Cardiac septum (tissue), 1 donor: ENCODE results near the gene SCIN. TPM values are rescaled to one million over a fixed set of nuclear protein-coding genes. Genes with fewer than 3 reads are reported as not detected.
"Not testable (repeated sequence)": the region's sequence is repeated elsewhere in the genome, so short reads cannot be mapped to it uniquely, and the experiment has no call there.

Experiments used
- DNase-seq: peaks from one replicate; pipeline ENCODE4 v3.0.0-alpha.2; 2020; ENCODE audit warnings: low spot score
- intact Hi-C: fragments of 100-400 bp; cut with DNase I; formaldehyde crosslinking; loops from one replicate; pipeline ENCODE4 v1.14.0; 2022
- total RNA-seq: library from RNA; stranded (reverse); fragmentation: NEBNext Ultra II Directional; extraction: Animal tissue kit (Norgen Biotek cat#: 25700); gene quantifications from one replicate; pipeline ENCODE4 v1.2.1, GENCODE V29; 2021
- donor health status: DM: no; HTN: no; CAD: no.

SCIN gene
- total RNA-seq, 1 donor from 2014 or later = not detected

- intact Hi-C loops = no loop called here
These were observed 70.0 kb downstream of the SCIN start for GRCh38 chr7:12640299-12641096.

GRCh38 chr7:12641196-12641595 is 70.7 kb downstream of the SCIN start:
- DNase-seq = no peak
- intact Hi-C loops = no loop called here

More at GRCh38 chr7:12640299-12641096, 70.0 kb downstream of the SCIN start:
- DNase-seq = no peak

- DNase-seq = no peak
- intact Hi-C loops = no loop called here
These were observed 72.0 kb downstream of the SCIN start for GRCh38 chr7:12642508-12642907.

GRCh38 chr7:12643001-12643643 is 72.6 kb downstream of the SCIN start:
- DNase-seq = no peak
- intact Hi-C loops = no loop called here

GRCh38 chr7:12643644-12644043 is 73.1 kb downstream of the SCIN start:
- intact Hi-C loops = no loop called here
- DNase-seq = no peak

GRCh38 chr7:12645212-12645611 is 74.7 kb downstream of the SCIN start:
- DNase-seq, intact Hi-C loops: not testable (repeated sequence)

- intact Hi-C loops = no loop called here
These were observed 75.6 kb downstream of the SCIN start for GRCh38 chr7:12646139-12646538.

GRCh38 chr7:12647364-12648219 is 77.1 kb downstream of the SCIN start:
- intact Hi-C loops = no loop called here
- no peak for DNase-seq

More at GRCh38 chr7:12646139-12646538, 75.6 kb downstream of the SCIN start:
- DNase-seq = no peak

GRCh38 chr7:12648704-12649261 is 78.3 kb downstream of the SCIN start:
- DNase-seq = no peak
- intact Hi-C loops = no loop called here

- intact Hi-C loops = no loop called here
- DNase-seq = no peak
These were observed 78.8 kb downstream of the SCIN start for GRCh38 chr7:12649348-12649747.

- intact Hi-C loops = no loop called here
- no peak for DNase-seq
These were observed 79.6 kb downstream of the SCIN start for GRCh38 chr7:12650080-12650479.

- DNase-seq = no peak
- intact Hi-C loops = no loop called here
These were observed 82.6 kb downstream of the SCIN start for GRCh38 chr7:12653110-12653509.

GRCh38 chr7:12653518-12653917 is 83.0 kb downstream of the SCIN start:
- intact Hi-C loops = no loop called here
- DNase-seq = no peak

- no peak for DNase-seq
- intact Hi-C loops = no loop called here
These were observed 84.6 kb downstream of the SCIN start for GRCh38 chr7:12655161-12655560.

- DNase-seq, intact Hi-C loops: not testable (repeated sequence)
These were observed 89.9 kb downstream of the SCIN start for GRCh38 chr7:12660423-12660822.

GRCh38 chr7:12660986-12661385 is 90.5 kb downstream of the SCIN start:
- DNase-seq, intact Hi-C loops: not testable (repeated sequence)

- intact Hi-C loops = no loop called here
- DNase-seq = no peak
These were observed 91.1 kb downstream of the SCIN start for GRCh38 chr7:12661581-12661980.

GRCh38 chr7:12670000-12670729 is 99.6 kb downstream of the SCIN start:
- intact Hi-C loops = no loop called here
- no peak for DNase-seq
